GM18861 (cell line): ENCODE measurements around the gene EGLN3.
"Not testable (repeated sequence)": the region's sequence is repeated elsewhere in the genome, so short reads cannot be mapped to it uniquely, and the experiment has no call there.

Source experiments
- ATAC-seq: cut with Tn5 transposase; IDR thresholded peaks from one replicate; pipeline ENCODE4 v1.9.1; 2021; ENCODE audit not compliant: unreplicated experiment

Gene EGLN3

GRCh38 chr14:33962466-33962865, 11.6 kb upstream of the EGLN3 start:
- ATAC-seq, result not testable (repeated sequence)

DNA sequence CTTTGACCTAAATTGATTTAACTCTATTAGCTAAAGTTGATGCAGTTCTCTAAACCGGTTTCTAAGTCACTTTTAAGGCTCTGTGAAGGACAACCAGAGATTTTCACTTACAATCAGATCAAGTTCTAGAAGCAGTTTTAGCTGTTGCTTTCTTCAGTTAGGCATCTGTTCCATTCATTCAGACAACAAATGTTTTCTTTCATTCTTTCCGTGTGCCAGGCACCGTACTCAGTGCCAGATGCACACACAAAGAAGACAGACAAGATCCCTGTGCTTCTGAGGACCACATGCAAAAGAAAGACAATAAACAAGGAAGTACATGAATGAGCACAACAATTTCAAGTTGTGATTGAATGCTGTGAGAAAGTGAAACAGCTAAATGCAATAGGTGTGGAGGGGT, 11.1 kb upstream of the EGLN3 start:
- ATAC-seq, result no peak

- ATAC-seq, result no peak
Observed at GRCh38 chr14:33959692-33960151, 8.8 kb upstream of the EGLN3 start.

GRCh38 chr14:33958605-33959226, 7.8 kb upstream of the EGLN3 start:
- no peak for ATAC-seq

DNA sequence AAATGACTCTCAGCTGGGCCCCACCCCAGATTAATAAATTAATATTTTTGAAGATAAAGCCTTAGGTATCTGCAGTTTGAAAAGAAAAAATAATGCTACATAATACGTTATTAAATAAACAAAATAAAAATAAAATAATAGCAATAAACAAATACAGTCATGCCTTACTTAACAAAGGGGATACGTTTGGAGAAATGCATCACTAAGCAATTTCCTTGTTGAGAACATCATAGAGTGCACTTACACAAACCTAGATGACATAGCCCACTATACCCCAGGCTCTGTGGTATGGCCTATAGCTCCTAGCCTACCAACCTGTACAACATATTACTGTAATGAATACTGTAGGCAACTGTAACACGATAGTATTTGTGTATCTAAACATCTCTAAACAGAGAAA, 7.1 kb upstream of the EGLN3 start:
- no peak for ATAC-seq

- no peak for ATAC-seq
Observed at GRCh38 chr14:33957299-33957698, 6.4 kb upstream of the EGLN3 start.

DNA sequence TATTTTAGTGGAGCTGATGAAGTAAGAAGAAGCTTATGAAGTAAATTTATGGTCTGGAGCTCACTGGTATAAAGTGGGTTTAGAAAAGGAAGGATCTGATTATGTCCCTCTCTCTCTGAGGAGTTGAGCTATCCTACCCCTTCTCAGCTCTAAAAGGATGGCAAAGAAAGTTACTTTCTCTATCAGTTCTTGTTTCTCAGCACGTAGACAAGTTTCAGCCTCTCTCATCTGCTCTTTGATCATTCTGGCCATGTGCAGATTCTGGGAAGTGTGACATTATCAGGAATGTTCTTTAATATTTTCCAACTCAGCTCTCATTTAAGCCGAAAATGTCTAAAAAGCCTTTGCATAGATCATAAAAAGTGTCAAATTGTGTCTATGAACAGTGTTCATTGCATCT, 5.8 kb upstream of the EGLN3 start:
- ATAC-seq, result peak; percentile 40

DNA sequence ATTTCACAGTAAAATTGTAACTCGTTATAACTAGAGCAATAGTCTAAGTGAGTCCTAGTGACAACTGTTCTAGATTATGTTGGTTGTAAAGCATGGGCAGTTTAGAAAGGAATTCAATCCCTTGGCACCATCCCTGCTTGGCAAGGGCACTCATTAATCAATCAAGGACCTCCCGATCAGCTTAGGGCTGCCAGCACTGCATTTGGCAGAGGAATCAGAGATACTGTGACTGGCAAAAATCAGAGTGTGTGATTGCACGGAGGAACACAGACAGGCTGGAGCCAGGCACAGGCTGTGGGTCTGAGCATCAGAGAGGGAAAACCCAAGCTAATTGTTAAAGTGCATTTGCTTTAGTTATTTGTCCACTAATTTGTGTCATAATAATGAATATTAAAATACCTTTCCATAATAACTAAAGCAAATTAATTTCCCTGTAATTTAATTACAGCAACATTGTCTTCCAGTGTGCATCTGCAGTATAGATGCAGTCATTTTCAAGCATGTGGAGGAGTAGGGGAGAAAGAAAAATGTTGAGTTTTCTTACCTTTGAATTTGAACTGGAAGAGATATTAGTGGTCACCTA, 3.2 kb upstream of the EGLN3 start:
- no peak for ATAC-seq

- ATAC-seq, result no peak
Observed at GRCh38 chr14:33952541-33952940, 1.7 kb upstream of the EGLN3 start.

DNA sequence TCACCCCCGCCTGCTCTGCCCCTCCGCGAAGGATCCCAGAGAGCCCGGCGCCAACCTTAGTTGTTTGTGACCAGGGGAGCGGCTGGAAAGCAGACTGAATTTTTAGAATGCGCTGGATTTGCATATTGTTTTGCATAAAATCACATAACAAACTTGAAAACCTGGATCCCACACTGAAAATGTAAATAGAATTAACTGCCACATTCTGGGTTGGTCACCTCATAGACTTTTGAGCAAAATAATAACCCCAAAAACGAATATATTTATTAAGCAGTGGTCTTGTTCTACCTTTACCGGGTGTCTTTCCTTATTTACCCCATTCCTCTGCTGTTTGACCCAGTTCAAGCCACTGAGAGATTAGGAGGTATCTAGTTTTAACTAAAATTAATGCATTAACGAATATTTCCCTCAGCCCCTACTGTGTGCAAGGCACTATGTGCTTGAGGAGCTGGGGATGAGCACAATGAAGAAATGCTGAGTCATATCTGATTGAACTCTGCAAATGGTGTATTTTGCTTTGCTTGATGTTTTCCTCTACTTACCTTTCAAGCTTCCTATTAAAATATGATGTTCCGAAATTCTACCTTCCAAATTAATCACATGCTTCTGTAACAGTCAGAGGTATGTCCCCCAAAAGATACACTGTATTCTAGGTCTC, 438 bp upstream of the EGLN3 start:
- no peak for ATAC-seq

- no peak for ATAC-seq
Observed at GRCh38 chr14:33949411-33949893, 1.4 kb downstream of the EGLN3 start.

DNA sequence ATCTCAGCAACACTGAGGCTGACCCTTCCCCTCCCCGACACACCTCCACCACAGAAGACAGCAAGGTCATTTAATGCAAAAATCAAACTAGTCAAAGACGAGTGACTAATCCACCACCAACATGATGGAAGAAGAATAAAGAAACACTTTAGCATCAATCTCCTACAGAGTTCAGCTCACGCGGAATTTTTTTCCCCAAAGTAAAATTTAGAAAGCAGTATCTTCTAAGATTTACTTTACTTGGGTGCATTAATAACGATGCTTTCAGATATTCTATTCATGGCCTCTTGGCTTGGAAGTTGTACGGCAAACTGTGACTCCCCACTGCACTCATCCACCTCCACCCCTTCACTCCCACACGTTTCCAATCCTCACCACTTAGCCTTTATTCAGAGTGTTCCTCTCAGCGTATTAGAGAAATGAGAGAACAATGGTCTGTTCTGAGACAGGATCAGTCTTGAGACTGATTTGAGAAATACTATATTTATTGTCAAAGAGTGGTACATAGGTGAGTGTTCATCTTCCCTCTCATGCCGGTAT, 1.9 kb downstream of the EGLN3 start:
- no peak for ATAC-seq

- no peak for ATAC-seq
Observed at GRCh38 chr14:33948145-33948868, 2.6 kb downstream of the EGLN3 start.

DNA sequence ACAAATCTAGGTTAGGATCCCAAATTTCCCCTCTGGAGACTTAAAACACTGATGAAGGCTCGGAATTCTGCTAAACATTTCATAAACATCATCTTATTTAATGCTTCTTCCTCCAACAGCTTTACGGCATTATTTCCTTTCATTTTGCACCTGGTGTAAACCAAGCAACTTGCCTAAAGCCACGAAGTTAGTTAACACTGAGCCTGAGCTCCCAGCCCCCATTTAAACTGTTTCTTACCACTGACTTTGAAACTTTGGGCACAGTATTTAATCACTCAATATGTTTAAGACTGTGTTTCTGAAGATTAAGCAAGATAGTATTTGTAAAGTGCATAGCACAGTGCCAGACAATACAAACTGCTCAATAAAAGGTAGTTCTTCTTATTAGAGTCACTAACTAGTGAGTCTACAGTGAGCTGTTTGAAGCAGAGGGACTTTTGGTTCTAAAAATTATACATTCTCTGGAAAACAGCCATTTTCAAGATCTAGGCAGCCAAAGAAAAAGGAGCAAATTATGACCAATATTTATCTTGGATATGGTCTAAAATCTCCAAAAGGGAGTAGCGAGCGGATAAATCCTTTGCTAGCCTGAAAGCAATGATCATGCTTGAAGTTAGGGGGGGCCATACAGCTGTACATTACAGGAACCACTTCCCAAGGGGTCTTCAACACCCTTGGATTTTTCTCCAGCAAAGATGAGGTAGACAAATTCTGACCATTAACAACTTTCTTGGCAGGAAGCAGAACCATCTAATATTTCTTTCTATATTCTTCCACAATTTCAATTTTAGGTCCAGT, 4.0 kb downstream of the EGLN3 start:
- no peak for ATAC-seq

- no peak for ATAC-seq
Observed at GRCh38 chr14:33945210-33946088, 5.4 kb downstream of the EGLN3 start.

DNA sequence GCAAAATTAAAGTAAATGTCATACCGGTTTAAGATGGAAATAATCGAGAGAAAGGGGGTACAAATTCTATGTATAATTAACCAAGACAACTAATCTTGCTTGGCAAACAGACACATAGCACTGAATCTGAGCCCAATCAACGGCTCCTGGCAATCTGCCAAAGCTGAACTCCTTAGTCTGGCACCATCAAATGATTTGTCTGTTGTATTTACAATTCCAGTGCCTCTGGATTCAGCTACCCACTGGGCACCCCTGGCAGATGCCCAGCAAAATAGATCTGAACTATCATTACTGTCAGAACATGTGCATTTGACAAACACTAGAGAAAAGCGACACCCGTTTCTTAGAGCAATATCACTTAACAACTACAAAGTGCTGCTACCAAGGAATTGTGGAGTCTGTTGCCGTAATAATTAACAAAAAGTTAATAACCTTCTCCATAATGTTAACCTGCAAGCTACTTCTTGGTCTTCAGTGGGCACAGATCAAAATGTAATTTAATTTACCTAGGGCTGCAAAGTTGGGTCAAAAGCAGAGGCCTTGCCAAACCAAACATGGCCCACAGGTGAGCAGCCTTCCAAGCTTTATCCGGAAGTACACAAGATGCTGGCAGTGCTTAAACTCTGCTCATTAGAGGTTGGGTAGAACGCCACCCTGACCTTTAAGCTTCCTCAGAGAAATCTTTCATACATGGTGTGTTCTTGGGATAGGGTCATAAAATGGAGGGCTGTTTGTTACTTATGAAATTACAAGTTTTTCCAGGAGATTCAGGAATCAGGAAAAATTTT, 7.6 kb downstream of the EGLN3 start:
- ATAC-seq, result no peak

DNA sequence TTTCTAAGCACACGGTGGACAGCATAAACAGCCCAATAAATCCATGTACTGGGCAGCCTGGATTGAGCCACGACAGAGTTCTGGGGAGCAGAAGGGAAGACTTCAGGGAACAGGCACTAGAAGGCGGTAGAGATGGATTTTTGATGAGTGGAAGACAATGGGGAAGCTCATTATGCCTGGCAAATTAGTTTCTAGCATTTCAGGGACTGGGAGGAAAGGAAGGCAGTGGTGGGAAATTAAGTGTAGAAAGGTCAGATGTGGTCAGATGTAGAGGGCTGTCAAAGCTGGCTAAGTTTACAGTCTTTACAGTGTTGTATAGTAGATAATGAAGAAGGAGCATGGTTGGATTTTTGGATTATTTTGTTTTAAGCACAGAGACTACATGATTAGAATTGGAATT, 9.2 kb downstream of the EGLN3 start:
- ATAC-seq, result no peak

DNA sequence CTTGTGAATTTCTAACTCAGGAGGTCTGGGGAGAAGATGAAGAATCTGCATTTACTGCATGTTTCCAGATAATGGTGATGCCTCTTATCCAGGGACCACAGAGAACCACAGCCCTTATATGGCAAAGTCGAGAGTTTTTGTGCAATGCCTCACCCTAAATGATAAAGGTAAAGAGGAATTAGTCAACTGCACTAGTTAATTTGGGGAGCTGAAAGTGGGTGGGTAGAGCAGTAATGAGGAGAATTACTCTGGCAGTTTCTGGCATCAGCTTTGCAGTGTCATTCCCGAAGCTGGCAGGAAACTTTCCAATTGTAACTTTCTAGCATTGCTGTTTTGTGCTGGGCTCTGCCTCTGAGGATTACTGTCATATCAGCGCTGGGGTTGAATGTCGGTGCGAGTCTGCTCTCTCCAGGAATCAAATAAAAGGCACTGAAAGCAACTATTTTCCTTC, 10.3 kb downstream of the EGLN3 start:
- ATAC-seq, result no peak
